GM12878 (cell line): ENCODE results near the gene KIFAP3. TPM values are rescaled to one million over a fixed set of nuclear protein-coding genes. Genes with fewer than 3 reads are reported as not detected.

ENCODE experiments used
- ATAC-seq: fragments of 200-7000 bp; cut with Tn5 transposase; 3 replicates; pipeline ENCODE4 v1.9.1; 2020; ENCODE audit warnings: mild to moderate bottlenecking, moderate library complexity
- BruUV-seq: library from RNA; stranded (reverse); fragments of 400-500 nt; replicated peaks from 2 replicates; lab custom pipeline; 2021; lab: Mats Ljungman, UMichigan
- CTCF ChIA-PET: fragments of 300-600 bp; sonication (Branson Sonifier 250); formaldehyde crosslinking; extraction: SDS; loops from one replicate; lab custom pipeline; 2021; ENCODE audit warnings: inconsistent platforms; lab: Yijun Ruan, JAX
- POLR2A ChIA-PET: fragments of 350-600 bp; formaldehyde crosslinking; extraction: SDS; loops from one replicate; lab custom pipeline; 2021; ENCODE audit warnings: inconsistent platforms; lab: Charles Lee
- RAD21 ChIA-PET: fragments of 300-600 bp; sonication (Branson Sonifier 250); formaldehyde crosslinking; loops from one replicate; lab custom pipeline; 2023; ENCODE audit warnings: antibody characterized with exemption; ENCODE audit not compliant: unreplicated experiment; lab: Charles Lee
- SMC1A ChIA-PET: fragments of 300-600 bp; sonication (Branson Sonifier 250); formaldehyde crosslinking; loops from one replicate; lab custom pipeline; 2023; ENCODE audit not compliant: unreplicated experiment, uncharacterized antibody; lab: Charles Lee
- DNase-seq: peaks from one replicate; pipeline ENCODE4 v3.0.0-alpha.2; 2011; ENCODE audit warnings: low read depth, low spot score
- FAIRE-seq: peaks from 3 replicates; lab custom pipeline; 2011; peaks lifted over from hg19 to GRCh38; lab: Jason Lieb, UNC
- H2AFZ ChIP-seq: 2 replicates; pipeline ENCODE4 v1.6.0; 2011; ENCODE audit warnings: low read depth, low read length, control low read depth; ENCODE audit not compliant: control insufficient read depth
- H3K27ac ChIP-seq: 2 replicates; pipeline ENCODE4 v1.5.1; 2011; ENCODE audit warnings: control low read depth; ENCODE audit not compliant: control insufficient read depth, insufficient read depth
- H3K27me3 ChIP-seq, 2 experiments: replicated peaks in 1 of 2; 2 replicates each; pipeline versions ENCODE4 v1.6.0 to v1.6.1; 2011; ENCODE audit warnings: low read length in 1 of 2; ENCODE audit not compliant: control insufficient read depth in 2 of 2, insufficient read depth in 2 of 2
- H3K36me3 ChIP-seq, 2 experiments: 2 replicates each; pipeline ENCODE4 v1.5.1; 2011; ENCODE audit warnings: low read length in 1 of 2; ENCODE audit not compliant: control insufficient read depth in 2 of 2, insufficient read depth in 2 of 2
- H3K4me1 ChIP-seq: 2 replicates; pipeline ENCODE4 v1.6.1; 2011; ENCODE audit warnings: mild to moderate bottlenecking, low read length, moderate library complexity, mixed read lengths; ENCODE audit not compliant: control insufficient read depth, insufficient read depth
- H3K4me2 ChIP-seq: 2 replicates; pipeline ENCODE4 v1.6.0; 2011; ENCODE audit warnings: control low read depth; ENCODE audit not compliant: control insufficient read depth, insufficient read depth
- H3K4me3 ChIP-seq: fragments of 200-600 bp; sonication (generic); 2 replicates; pipeline ENCODE4 v1.5.1; 2016
- H3K79me2 ChIP-seq: 2 replicates; pipeline ENCODE4 v1.6.0; 2011; ENCODE audit warnings: low read length; ENCODE audit not compliant: control insufficient read depth, insufficient read depth
- H3K9ac ChIP-seq: 2 replicates; pipeline ENCODE4 v1.8.0; 2011; ENCODE audit warnings: low read length, control low read depth, mixed read lengths; ENCODE audit not compliant: control insufficient read depth, insufficient read depth
- H3K9me3 ChIP-seq: replicated peaks from 3 replicates; pipeline ENCODE4 v1.5.1; 2011; ENCODE audit warnings: mild to moderate bottlenecking, low read length; ENCODE audit not compliant: control insufficient read depth, insufficient read depth
- H4K20me1 ChIP-seq: 2 replicates; pipeline ENCODE4 v1.6.0; 2011; ENCODE audit not compliant: control insufficient read depth, insufficient read depth
- ASH2L ChIP-seq: fragments of 300-600, 200-600 bp; sonication (generic); IDR thresholded peaks from 2 replicates; pipeline ENCODE4 v1.6.1; 2017; ENCODE audit warnings: low read depth, mild to moderate bottlenecking, borderline replicate concordance
- ETV6 ChIP-seq, 2 experiments: fragments of 450-650 bp in 1 of 2; IDR thresholded peaks in 1 of 2; conservative IDR thresholded peaks in 1 of 2; 2 replicates each; pipeline ENCODE4 v1.6.1; 2014; ENCODE audit warnings: antibody characterized with exemption in 1 of 2, borderline replicate concordance in 1 of 2, low read depth in 1 of 2, mild to moderate bottlenecking in 1 of 2, moderate library complexity in 1 of 2
- NR2C1 ChIP-seq: fragments of 450-650 bp; IDR thresholded peaks from 2 replicates; pipeline ENCODE4 v1.6.1; 2017; ENCODE audit warnings: antibody characterized with exemption, mild to moderate bottlenecking, moderate library complexity
- PML ChIP-seq: IDR thresholded peaks from 2 replicates; pipeline ENCODE4 v1.6.1; 2012; ENCODE audit warnings: low read length, inconsistent platforms
- WGBS: methylation state at CpG from one replicate; pipeline ENCODE4 v1.1.6; 2016; ENCODE audit warnings: low lambda C conversion rate; ENCODE audit not compliant: insufficient replicate concordance, insufficient coverage; ENCODE audit errors: missing lambda C conversion rate; 5-methylcytosine and 5-hydroxymethylcytosine counted together
- in situ Hi-C: fragments of 300-500 bp; cut with MboI; formaldehyde crosslinking; loops from 9 replicates; pipeline ENCODE4 v1.14.3; 2018; ENCODE audit warnings: mixed read lengths
- intact Hi-C: fragments of 100-400 bp; cut with micrococcal nuclease; formaldehyde crosslinking; loops from one replicate; pipeline ENCODE4 v1.14.2; 2022; ENCODE audit not compliant: unreplicated experiment
- polyA plus RNA-seq, 11 experiments: library from polyadenylated mRNA; depleted of rRNA in 4 of 11; unstranded in 6 of 11; stranded (reverse) in 5 of 11; fragments of >200 nt; fragmentation: Nextera tagmentation in 4 of 11; fragmentation: Illumina TruSeq in 1 of 11; extraction: Ambion mirVana in 4 of 11; extraction: Trizol in 1 of 11; gene quantifications; 1 replicate in 1 of 11; 2 replicates in 10 of 11; pipeline versions ENCODE4 v1.2.1 to v1.2.3, GENCODE V29; 2011 to 2016; ENCODE audit warnings: inconsistent platforms in 2 of 11, missing spikeins in 2 of 11, low read depth in 1 of 11
- total RNA-seq, 4 experiments: library from RNA; depleted of rRNA in 3 of 4; stranded (reverse); fragments of >200 nt in 3 of 4; fragmentation: Illumina TruSeq in 1 of 4; extraction: Trizol in 1 of 4; gene quantifications; 2 replicates each; pipeline versions ENCODE4 v1.2.1 to v1.2.3, GENCODE V29; 2013 to 2021

The KIFAP3 gene
- total and polyA plus RNA-seq, 10 of the 15 experiments (the other 5 are each of a cell fraction or from before 2014, with no cell fraction given), result 13.7 to 100 (median 18.9) TPM

DNA sequence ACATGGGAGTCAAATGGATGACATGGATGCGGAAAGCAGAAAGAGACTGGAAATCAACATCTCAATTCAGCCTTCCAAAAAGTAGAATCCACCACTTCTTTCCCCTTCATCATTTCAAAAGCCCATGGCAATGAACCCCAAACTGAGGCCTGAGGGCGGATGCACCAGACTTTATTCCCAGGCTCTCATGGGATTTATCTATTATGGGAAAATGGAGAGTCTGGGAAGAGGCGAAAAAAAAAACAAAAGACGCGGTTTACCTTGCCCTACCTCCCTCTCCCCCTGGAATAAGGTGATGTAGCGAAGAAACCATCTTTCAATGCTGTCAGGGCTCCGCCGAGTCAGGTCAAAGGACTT is 624 bp downstream of the KIFAP3 start:
- peak overlapping the region; percentile 78 for H3K27ac ChIP-seq
- intact Hi-C loops, result loop anchor here (2.0 to 10.0 kb wide), 9 partner anchors 53 to 1411 kb away; partner anchors contain the start of genes PRRC2C and SCYL3
- TSS peak; percentile 74 for BruUV-seq
- ChIA-PET CTCF (interaction anchor here (0.6 to 1.4 kb wide), 9 partner anchors 38 to 613 kb away, joined by 3 to 5 read pairs (median 3); partner anchors contain the start of gene SCYL3), SMC1A (interaction anchor here (0.9 to 2.1 kb wide), 7 partner anchors 28 to 468 kb away, joined by 3 to 6 read pairs (median 4); partner anchors contain the start of gene GORAB), POLR2A (interaction anchor here (0.6 to 1.4 kb wide), 3 partner anchors 230 to 1569 kb away, joined by 3 to 4 read pairs (median 3); no protein-coding TSS in a partner anchor), RAD21 (interaction anchor here (0.5 to 2.2 kb wide), 16 partner anchors 26 to 1114 kb away, joined by 3 to 10 read pairs (median 3); partner anchors contain the start of genes NTMT2 and SCYL3)
- DNase-seq (no peak), ATAC-seq (no peak), FAIRE-seq (no peak)
- H2AFZ ChIP-seq, result peak overlapping the region; percentile 93
- H3K9me3 ChIP-seq, result no peaks in the 10 kb centered on the region; the same call in none of the 3 replicates
- H3K36me3 ChIP-seq, result no peaks in the 10 kb centered on the region
- 12% methylated on average over 8 of the region's 8 CpGs for WGBS
- peaks cover 48% of the 10 kb centered on the region for H3K79me2 ChIP-seq
- H3K4me2 ChIP-seq, result peak overlapping the region; percentile 61
- no peaks in the 10 kb centered on the region for H4K20me1 ChIP-seq
- no peaks in the 10 kb centered on the region for H3K4me1 ChIP-seq
- H3K4me3 ChIP-seq, result peak overlapping the region; percentile 75
- in situ Hi-C loops, result loop anchor here (10.0 kb wide), 1 partner anchor 461 kb away; the partner anchor contains the start of gene GORAB
- peak overlapping the region; percentile 76 for H3K9ac ChIP-seq
- no peaks in the 10 kb centered on the region for H3K27me3 ChIP-seq
- TF ChIP-seq NR2C1 (no peak), PML (0 out of 2 replicates have a peak, but pooled peaks have one; percentile 54), ETV6 (conservative IDR thresholded peaks at IDR 0.05 in 1 of 2, IDR thresholded peaks at IDR 0.05 in 1 of 2; ENCODE audit: borderline replicate concordance in 1 of 2, low read depth in 1 of 2) (no peak), ASH2L (0 out of 2 replicates have a peak, but pooled peaks have one; percentile 5)
